PFSK-1 (cell line): ENCODE data around the gene TRPM3.

Experiments
- FOXP2 ChIP-seq: optimal IDR thresholded peaks from 2 replicates; pipeline ENCODE3; 2011; ENCODE audit warnings: borderline replicate concordance, control low read depth, inconsistent platforms; ENCODE audit not compliant: insufficient read depth; ENCODE audit errors: extremely low read length, extremely low read depth
- POLR2AphosphoS5 ChIP-seq: IDR thresholded peaks from 2 replicates; pipeline ENCODE4 v1.6.1; 2012; ENCODE audit warnings: low read depth, mild to moderate bottlenecking, control low read depth, low read length, moderate library complexity
- SIN3A ChIP-seq: IDR thresholded peaks from 2 replicates; pipeline ENCODE4 v1.6.1; 2012; ENCODE audit warnings: mild to moderate bottlenecking, low read length, moderate library complexity, borderline replicate concordance; ENCODE audit not compliant: insufficient read depth
- TAF1 ChIP-seq: IDR thresholded peaks from 2 replicates; pipeline ENCODE4 v1.6.1; 2012; ENCODE audit warnings: low read length, control low read depth, borderline replicate concordance; ENCODE audit not compliant: insufficient read depth
- TF ChIP-seq, protein P1 (sequence below), 2 experiments: IDR thresholded peaks; 2 replicates each; pipeline versions ENCODE4 v1.6.1 to v1.8.0; 2011 to 2012; ENCODE audit warnings: low read depth in 2 of 2, low read length in 2 of 2, control low read depth in 1 of 2, inconsistent platforms in 1 of 2, mild to moderate bottlenecking in 1 of 2, moderate library complexity in 1 of 2; ENCODE audit not compliant: insufficient read depth in 1 of 2

Gene TRPM3

DNA sequence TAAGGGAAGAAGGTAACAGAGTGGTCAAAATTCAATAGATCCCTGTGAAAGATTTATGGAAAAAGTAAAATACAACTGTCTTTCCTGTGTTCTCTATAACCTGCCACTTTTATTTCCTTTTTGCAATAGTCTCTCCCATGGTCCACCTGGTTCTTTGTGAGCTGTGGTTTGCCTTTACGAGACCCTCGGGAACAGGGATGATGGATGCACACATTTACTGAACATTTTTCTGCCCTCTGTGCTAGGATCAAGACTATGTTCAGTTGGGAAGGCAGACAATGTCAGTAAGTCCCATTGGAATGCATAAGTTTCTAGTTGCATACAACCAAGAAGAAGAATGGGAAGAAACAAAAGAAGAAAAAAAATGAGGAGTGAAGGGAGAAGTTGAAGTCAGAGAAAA is 281.2 kb downstream of the TRPM3 start:
- no peak for TF ChIP-seq TAF1
- TF ChIP-seq, protein P1, sequence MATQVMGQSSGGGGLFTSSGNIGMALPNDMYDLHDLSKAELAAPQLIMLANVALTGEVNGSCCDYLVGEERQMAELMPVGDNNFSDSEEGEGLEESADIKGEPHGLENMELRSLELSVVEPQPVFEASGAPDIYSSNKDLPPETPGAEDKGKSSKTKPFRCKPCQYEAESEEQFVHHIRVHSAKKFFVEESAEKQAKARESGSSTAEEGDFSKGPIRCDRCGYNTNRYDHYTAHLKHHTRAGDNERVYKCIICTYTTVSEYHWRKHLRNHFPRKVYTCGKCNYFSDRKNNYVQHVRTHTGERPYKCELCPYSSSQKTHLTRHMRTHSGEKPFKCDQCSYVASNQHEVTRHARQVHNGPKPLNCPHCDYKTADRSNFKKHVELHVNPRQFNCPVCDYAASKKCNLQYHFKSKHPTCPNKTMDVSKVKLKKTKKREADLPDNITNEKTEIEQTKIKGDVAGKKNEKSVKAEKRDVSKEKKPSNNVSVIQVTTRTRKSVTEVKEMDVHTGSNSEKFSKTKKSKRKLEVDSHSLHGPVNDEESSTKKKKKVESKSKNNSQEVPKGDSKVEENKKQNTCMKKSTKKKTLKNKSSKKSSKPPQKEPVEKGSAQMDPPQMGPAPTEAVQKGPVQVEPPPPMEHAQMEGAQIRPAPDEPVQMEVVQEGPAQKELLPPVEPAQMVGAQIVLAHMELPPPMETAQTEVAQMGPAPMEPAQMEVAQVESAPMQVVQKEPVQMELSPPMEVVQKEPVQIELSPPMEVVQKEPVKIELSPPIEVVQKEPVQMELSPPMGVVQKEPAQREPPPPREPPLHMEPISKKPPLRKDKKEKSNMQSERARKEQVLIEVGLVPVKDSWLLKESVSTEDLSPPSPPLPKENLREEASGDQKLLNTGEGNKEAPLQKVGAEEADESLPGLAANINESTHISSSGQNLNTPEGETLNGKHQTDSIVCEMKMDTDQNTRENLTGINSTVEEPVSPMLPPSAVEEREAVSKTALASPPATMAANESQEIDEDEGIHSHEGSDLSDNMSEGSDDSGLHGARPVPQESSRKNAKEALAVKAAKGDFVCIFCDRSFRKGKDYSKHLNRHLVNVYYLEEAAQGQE (IDR thresholded peaks at IDR 0.05; ENCODE audit: insufficient read depth in 1 of 2, low read depth in 2 of 2, low read length in 2 of 2): no peak
- TF ChIP-seq FOXP2: no peak
- TF ChIP-seq POLR2AphosphoS5: no peak
- TF ChIP-seq SIN3A: no peak

DNA sequence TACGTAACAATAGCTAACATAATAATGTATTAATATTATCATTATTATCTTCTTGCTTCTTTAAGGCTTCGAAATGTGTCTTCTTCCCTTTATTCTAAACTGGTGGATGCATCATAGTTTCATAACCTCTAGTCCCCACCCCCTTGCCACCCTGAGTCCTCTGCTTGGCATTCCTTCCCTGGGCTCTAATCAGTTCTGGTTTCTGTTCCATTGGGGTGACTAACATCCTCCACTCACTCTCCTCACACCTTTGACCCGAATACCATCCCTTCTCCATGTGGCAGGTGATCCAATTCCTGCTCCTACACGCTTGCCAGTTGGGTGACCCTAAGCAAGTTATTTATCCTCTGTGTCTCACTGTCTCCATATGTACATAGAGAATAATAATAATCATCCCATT is 286.1 kb downstream of the TRPM3 start:
- TF ChIP-seq POLR2AphosphoS5 (no peak), SIN3A (no peak), FOXP2 (no peak), TAF1 (no peak)
- TF ChIP-seq, protein P1 (IDR thresholded peaks at IDR 0.05; ENCODE audit: insufficient read depth in 1 of 2, low read depth in 2 of 2, low read length in 2 of 2): no peak

DNA sequence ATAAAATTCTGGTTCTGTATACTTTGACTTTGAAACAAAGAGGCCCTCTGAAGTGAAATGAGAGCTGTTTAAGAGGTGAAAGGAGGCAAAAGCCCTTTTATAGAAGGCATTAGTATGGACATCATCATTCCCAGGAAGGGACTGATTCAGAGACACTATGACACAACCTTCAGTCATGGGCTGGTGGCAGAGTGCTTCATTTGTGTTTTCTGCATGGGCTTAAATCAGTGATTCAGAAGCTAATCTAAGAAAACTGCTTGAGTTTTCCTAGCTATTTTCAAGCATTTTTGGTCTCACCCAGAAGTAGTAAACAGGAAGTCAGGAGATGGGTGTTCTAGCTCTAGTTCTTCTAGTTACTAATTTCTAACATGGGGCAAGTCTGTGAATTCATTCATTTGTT is 288.9 kb downstream of the TRPM3 start:
- TF ChIP-seq POLR2AphosphoS5: no peak
- TF ChIP-seq SIN3A: no peak
- TF ChIP-seq, protein P1 (IDR thresholded peaks at IDR 0.05; ENCODE audit: insufficient read depth in 1 of 2, low read depth in 2 of 2, low read length in 2 of 2): no peak
- TF ChIP-seq TAF1: no peak
- TF ChIP-seq FOXP2: no peak

DNA sequence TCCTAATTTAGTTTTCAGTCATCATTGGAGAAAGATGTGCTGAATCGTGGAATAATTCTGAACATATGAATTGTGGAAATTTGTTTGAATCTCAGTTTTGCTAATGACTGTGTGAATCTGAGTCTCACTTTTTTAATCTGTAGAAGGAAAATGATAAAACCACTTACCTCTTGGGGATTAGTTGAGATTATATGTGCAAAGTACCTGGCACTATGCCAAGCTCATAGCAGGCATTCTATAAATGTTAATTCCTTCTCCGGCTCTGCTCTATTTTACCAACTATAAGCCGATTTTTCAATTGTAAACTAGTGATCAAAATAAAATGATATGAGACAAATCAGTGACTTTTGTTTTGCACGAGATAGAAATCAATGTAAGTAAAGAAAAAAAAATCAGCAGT is 290.8 kb downstream of the TRPM3 start:
- TF ChIP-seq, protein P1 (IDR thresholded peaks at IDR 0.05; ENCODE audit: insufficient read depth in 1 of 2, low read depth in 2 of 2, low read length in 2 of 2): no peak
- no peak for TF ChIP-seq FOXP2
- TF ChIP-seq SIN3A: no peak
- TF ChIP-seq POLR2AphosphoS5: no peak
- TF ChIP-seq TAF1: no peak
